ENCODE data around the gene ARL15.

- TF ChIP-seq CTCF (IDR thresholded peaks at IDR 0.05; ENCODE audit: low read depth, low read length) (no peak), EZH2phosphoT487 (IDR thresholded peaks at IDR 0.05; ENCODE audit: low read depth) (no peak)
Observed at GRCh38 chr5:53943938-53944337, 366.4 kb downstream of the ARL15 start.

Data from OCI-LY3 (cell line).